OCI-LY1 (cell line): Measurements from ENCODE around the gene NDUFAF8.
"Not testable (repeated sequence)": the region's sequence is repeated elsewhere in the genome, so short reads cannot be mapped to it uniquely, and the experiment has no call there.

ENCODE experiments used
- H2AFZ ChIP-seq: fragments of 200-600 bp; sonication (generic), shearing (Covaris generic); 2 replicates; pipeline ENCODE4 v1.6.0; 2014; ENCODE audit warnings: antibody characterized with exemption, mild to moderate bottlenecking, low read length
- H3F3A ChIP-seq: fragments of 200-600 bp; sonication (generic), shearing (Covaris generic); 2 replicates; pipeline ENCODE4 v1.6.0; 2014; ENCODE audit warnings: mild to moderate bottlenecking, antibody characterized with exemption, low read length, moderate library complexity; ENCODE audit not compliant: insufficient read depth
- H3K27ac ChIP-seq: fragments of 200-600 bp; sonication (generic); 2 replicates; pipeline ENCODE4 v1.5.1; 2014; ENCODE audit warnings: low read length, mixed run types, mild to moderate bottlenecking, low read depth; ENCODE audit not compliant: poor library complexity, severe bottlenecking
- H3K27me3 ChIP-seq: fragments of 200-600 bp; sonication (generic); 2 replicates; pipeline ENCODE4 v1.6.0; 2014; ENCODE audit warnings: antibody characterized with exemption, mild to moderate bottlenecking, low read length, moderate library complexity; ENCODE audit not compliant: insufficient read depth
- H3K36me3 ChIP-seq: fragments of 200-600 bp; sonication (generic); 2 replicates; pipeline ENCODE4 v1.6.1; 2014; ENCODE audit warnings: mild to moderate bottlenecking, antibody characterized with exemption, low read length, moderate library complexity, mixed read lengths; ENCODE audit not compliant: insufficient read depth
- H3K4me1 ChIP-seq: fragments of 200-600 bp; sonication (generic); 2 replicates; pipeline ENCODE4 v1.5.1; 2014; ENCODE audit warnings: mild to moderate bottlenecking, low read length, moderate library complexity; ENCODE audit not compliant: insufficient read depth, severe bottlenecking
- H3K4me2 ChIP-seq: fragments of 200-600 bp; sonication (generic), shearing (Covaris generic); 2 replicates; pipeline ENCODE4 v1.6.1; 2014; ENCODE audit warnings: low read length
- H3K4me3 ChIP-seq: fragments of 200-600 bp; sonication (generic); 2 replicates; pipeline ENCODE4 v1.5.1; 2014; ENCODE audit warnings: low read length, low read depth, mild to moderate bottlenecking, mixed read lengths; ENCODE audit not compliant: poor library complexity, severe bottlenecking
- H3K79me2 ChIP-seq: fragments of 200-600 bp; shearing (Covaris generic); 2 replicates; pipeline ENCODE4 v1.6.1; 2016; ENCODE audit warnings: mixed run types, low read length, mixed read lengths; ENCODE audit not compliant: insufficient read depth
- H3K9ac ChIP-seq: fragments of 200-600 bp; sonication (generic), shearing (Covaris generic); 2 replicates; pipeline ENCODE4 v1.6.1; 2014; ENCODE audit warnings: mild to moderate bottlenecking, low read length, mixed read lengths
- H3K9me2 ChIP-seq: fragments of 200-600 bp; sonication (generic), shearing (Covaris generic); 2 replicates; pipeline ENCODE4 v1.6.1; 2014; ENCODE audit warnings: low read depth, mild to moderate bottlenecking, low read length, mixed read lengths
- H3K9me3 ChIP-seq: fragments of 200-600 bp; shearing (Covaris generic); 2 replicates; pipeline ENCODE4 v1.6.1; 2014; ENCODE audit warnings: low read length, mixed read lengths
- H4K20me1 ChIP-seq: fragments of 200-600 bp; sonication (generic), shearing (Covaris generic); 2 replicates; pipeline ENCODE4 v1.6.0; 2016; ENCODE audit warnings: mild to moderate bottlenecking, low read length; ENCODE audit not compliant: insufficient read depth
- CTCF ChIP-seq: fragments of 200-600 bp; sonication (generic), shearing (Covaris generic); IDR thresholded peaks from 2 replicates; pipeline ENCODE4 v1.5.1; 2017; ENCODE audit warnings: mild to moderate bottlenecking, antibody characterized with exemption, low read length, moderate library complexity, mixed read lengths
- EZH2 ChIP-seq: fragments of 200-600 bp; sonication (generic), shearing (Covaris generic); IDR thresholded peaks from 2 replicates; pipeline ENCODE4 v1.8.0; 2017; ENCODE audit warnings: borderline replicate concordance, mixed run types, mild to moderate bottlenecking, antibody characterized with exemption, low read length, moderate library complexity, mixed read lengths

The NDUFAF8 gene

GRCh38 chr17:81222620-81222905, 16.6 kb upstream of the NDUFAF8 start:
- Histone ChIP-seq H3K4me1 (peaks cover 18% of the 10 kb centered on the region), H3K27ac (no peak overlapping the region), H3K36me3 (no peaks in the 10 kb centered on the region), H3K9ac (peak overlapping the region; percentile 80), H4K20me1 (no peaks in the 10 kb centered on the region), H2AFZ (no peak overlapping the region), H3K27me3 (no peaks in the 10 kb centered on the region; the same call in 1 of the 2 replicates), H3K79me2 (no peaks in the 10 kb centered on the region), H3K4me3 (peak overlapping the region; percentile 87), H3K9me3 (no peaks in the 10 kb centered on the region), H3K9me2 (no peaks in the 10 kb centered on the region), H3K4me2 (peak overlapping the region; percentile 84), H3F3A (no peaks in the 10 kb centered on the region; the same call in 1 of the 2 replicates)
- TF ChIP-seq EZH2 (no peak), CTCF (no peak)

GRCh38 chr17:81222906-81223761, 16.0 kb upstream of the NDUFAF8 start, which contains the start of gene CEP131:
CEP131 (minus strand) TSS chr17:81222965; CDS start chr17:81220056, 2,909 bp downstream.
- H3K27ac ChIP-seq: no peak within 1 kb of the TSS

GRCh38 chr17:81223762-81224130, 15.4 kb upstream of the NDUFAF8 start:
- Histone ChIP-seq H3K9me2 (no peaks in the 10 kb centered on the region), H3K9me3 (no peaks in the 10 kb centered on the region), H3K79me2 (no peaks in the 10 kb centered on the region), H3K9ac (peak overlapping the region; percentile 37; the same call in 1 of the 2 replicates), H3K27ac (no peak overlapping the region), H2AFZ (0 out of 2 replicates have a peak overlapping the region, but pooled peaks have one; percentile 13), H3K4me2 (peak overlapping the region; percentile 48), H4K20me1 (no peaks in the 10 kb centered on the region), H3K4me1 (peaks cover 18% of the 10 kb centered on the region), H3K4me3 (peak overlapping the region; percentile 36), H3F3A (no peaks in the 10 kb centered on the region; the same call in 1 of the 2 replicates), H3K27me3 (no peaks in the 10 kb centered on the region; the same call in 1 of the 2 replicates), H3K36me3 (no peaks in the 10 kb centered on the region)
- TF ChIP-seq EZH2 (no peak), CTCF (no peak)

More at GRCh38 chr17:81222906-81223761, 16.0 kb upstream of the NDUFAF8 start, which contains the start of gene CEP131:
- TF ChIP-seq EZH2 (no peak), CTCF (no peak)
- Histone ChIP-seq H3K9me3 (no peaks in the 10 kb centered on the region), H3K4me1 (peaks cover 18% of the 10 kb centered on the region), H4K20me1 (no peaks in the 10 kb centered on the region), H3K9me2 (no peaks in the 10 kb centered on the region), H3K27me3 (no peaks in the 10 kb centered on the region; the same call in 1 of the 2 replicates), H2AFZ (0 out of 2 replicates have a peak within 1 kb of the TSS, but pooled peaks have one; percentile 13), H3K9ac (peak within 1 kb of the TSS; percentile 80), H3F3A (no peaks in the 10 kb centered on the region; the same call in 1 of the 2 replicates), H3K4me2 (peak within 1 kb of the TSS; percentile 84), H3K36me3 (no peaks in the 10 kb centered on the region), H3K79me2 (no peaks in the 10 kb centered on the region), H3K4me3 (peak within 1 kb of the TSS; percentile 87)

- not testable (repeated sequence) for H4K20me1 ChIP-seq, H3K27ac ChIP-seq, H3K9me3 ChIP-seq, H3K9ac ChIP-seq, H3K9me2 ChIP-seq, H3K4me1 ChIP-seq, H3F3A ChIP-seq, H3K4me2 ChIP-seq, H2AFZ ChIP-seq, H3K27me3 ChIP-seq, H3K4me3 ChIP-seq, H3K79me2 ChIP-seq
- H3K36me3 ChIP-seq: peaks cover 23% of the 10 kb centered on the region
Observed at GRCh38 chr17:81227630-81228029, 11.5 kb upstream of the NDUFAF8 start.
